ENCODE results near the gene NR2F2.

NR2F2 gene

GRCh38 chr15:96304839-96305238, 25.7 kb upstream of the NR2F2 start:
- H3K9me3 ChIP-seq (ENCODE audit: control insufficient read depth, insufficient read depth, low read length): no peaks in the 10 kb centered on the region
- H3K27me3 ChIP-seq (ENCODE audit: control insufficient read depth, low read length): no peaks in the 10 kb centered on the region
- no peaks in the 10 kb centered on the region for H3F3A ChIP-seq (ENCODE audit: control insufficient read depth, insufficient read depth)
- H4K20me1 ChIP-seq (ENCODE audit: control insufficient read depth, insufficient read depth, low read depth, low read length): no peaks in the 10 kb centered on the region
- H3K4me2 ChIP-seq (ENCODE audit: low read length): no peak overlapping the region
- H3K4me3 ChIP-seq (ENCODE audit: low read length): no peak overlapping the region
- no peak for TF ChIP-seq EZH2phosphoT487 (IDR thresholded peaks at IDR 0.05; ENCODE audit: borderline replicate concordance, low read length)
- no peaks in the 10 kb centered on the region for H3K9me2 ChIP-seq (replicated peaks; ENCODE audit: control insufficient read depth, low read length)
- H3K27ac ChIP-seq (ENCODE audit: low read depth, low read length): no peak overlapping the region
- H3K4me1 ChIP-seq (ENCODE audit: control insufficient read depth, low read length): no peaks in the 10 kb centered on the region
- H3K79me2 ChIP-seq (ENCODE audit: control insufficient read depth, low read length): no peaks in the 10 kb centered on the region
- no peaks in the 10 kb centered on the region for H3K36me3 ChIP-seq (ENCODE audit: control insufficient read depth, low read length)

- Histone ChIP-seq H3F3A (ENCODE audit: control insufficient read depth, insufficient read depth) (no peaks in the 10 kb centered on the region), H3K36me3 (ENCODE audit: control insufficient read depth, low read length) (no peaks in the 10 kb centered on the region), H3K9me2 (replicated peaks; ENCODE audit: control insufficient read depth, low read length) (no peaks in the 10 kb centered on the region), H3K27ac (ENCODE audit: low read depth, low read length) (no peak overlapping the region), H3K4me2 (ENCODE audit: low read length) (no peak overlapping the region), H3K79me2 (ENCODE audit: control insufficient read depth, low read length) (no peaks in the 10 kb centered on the region), H3K4me3 (ENCODE audit: low read length) (no peak overlapping the region), H4K20me1 (ENCODE audit: control insufficient read depth, insufficient read depth, low read depth, low read length) (no peaks in the 10 kb centered on the region), H3K9me3 (ENCODE audit: control insufficient read depth, insufficient read depth, low read length) (no peaks in the 10 kb centered on the region), H3K27me3 (ENCODE audit: control insufficient read depth, low read length) (no peaks in the 10 kb centered on the region), H3K4me1 (ENCODE audit: control insufficient read depth, low read length) (no peaks in the 10 kb centered on the region)
- TF ChIP-seq EZH2phosphoT487 (IDR thresholded peaks at IDR 0.05; ENCODE audit: borderline replicate concordance, low read length) (no peak), CTCF (IDR thresholded peaks at IDR 0.05; ENCODE audit: low read depth, low read length, poor library complexity, severe bottlenecking) (no peak)
Observed at GRCh38 chr15:96306321-96306720, 24.2 kb upstream of the NR2F2 start.

DNA sequence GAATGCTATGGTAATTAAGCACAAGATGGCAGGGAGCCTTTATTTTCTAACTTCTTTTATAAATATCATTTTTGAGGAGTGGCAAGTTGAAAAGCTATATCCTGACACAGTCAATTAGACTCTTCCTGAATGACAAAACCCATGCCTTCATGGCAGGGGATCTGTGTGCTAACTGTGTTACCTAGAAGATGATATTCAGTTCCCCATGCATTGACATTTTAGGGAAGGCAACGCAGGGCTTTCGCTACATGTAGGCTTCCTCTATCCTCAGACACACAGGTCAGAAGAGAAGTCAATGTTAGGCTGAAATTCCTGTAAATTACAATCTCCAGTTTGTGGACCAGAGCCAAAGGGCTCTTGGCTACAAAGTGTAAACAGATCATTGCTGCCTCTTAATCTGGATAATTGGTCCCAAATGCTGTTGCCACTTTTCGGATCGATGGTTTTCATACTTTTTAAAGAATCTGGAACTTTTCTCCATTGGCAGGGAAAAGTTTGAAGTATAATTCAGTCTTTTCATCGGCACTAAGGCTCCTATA, 22.6 kb upstream of the NR2F2 start:
- Histone ChIP-seq H3K4me1 (ENCODE audit: control insufficient read depth, low read length) (no peaks in the 10 kb centered on the region), H3K36me3 (ENCODE audit: control insufficient read depth, low read length) (no peaks in the 10 kb centered on the region), H3K9me3 (ENCODE audit: control insufficient read depth, insufficient read depth, low read length) (no peaks in the 10 kb centered on the region), H3K9me2 (replicated peaks; ENCODE audit: control insufficient read depth, low read length) (no peaks in the 10 kb centered on the region), H3K27ac (ENCODE audit: low read depth, low read length) (no peak overlapping the region), H3F3A (ENCODE audit: control insufficient read depth, insufficient read depth) (no peaks in the 10 kb centered on the region), H3K79me2 (ENCODE audit: control insufficient read depth, low read length) (no peaks in the 10 kb centered on the region), H3K4me2 (ENCODE audit: low read length) (no peak overlapping the region), H3K27me3 (ENCODE audit: control insufficient read depth, low read length) (no peaks in the 10 kb centered on the region), H3K4me3 (ENCODE audit: low read length) (no peak overlapping the region), H4K20me1 (ENCODE audit: control insufficient read depth, insufficient read depth, low read depth, low read length) (no peaks in the 10 kb centered on the region)
- TF ChIP-seq EZH2phosphoT487 (IDR thresholded peaks at IDR 0.05; ENCODE audit: borderline replicate concordance, low read length) (no peak), CTCF (IDR thresholded peaks at IDR 0.05; ENCODE audit: low read depth, low read length, poor library complexity, severe bottlenecking) (no peak)

DNA sequence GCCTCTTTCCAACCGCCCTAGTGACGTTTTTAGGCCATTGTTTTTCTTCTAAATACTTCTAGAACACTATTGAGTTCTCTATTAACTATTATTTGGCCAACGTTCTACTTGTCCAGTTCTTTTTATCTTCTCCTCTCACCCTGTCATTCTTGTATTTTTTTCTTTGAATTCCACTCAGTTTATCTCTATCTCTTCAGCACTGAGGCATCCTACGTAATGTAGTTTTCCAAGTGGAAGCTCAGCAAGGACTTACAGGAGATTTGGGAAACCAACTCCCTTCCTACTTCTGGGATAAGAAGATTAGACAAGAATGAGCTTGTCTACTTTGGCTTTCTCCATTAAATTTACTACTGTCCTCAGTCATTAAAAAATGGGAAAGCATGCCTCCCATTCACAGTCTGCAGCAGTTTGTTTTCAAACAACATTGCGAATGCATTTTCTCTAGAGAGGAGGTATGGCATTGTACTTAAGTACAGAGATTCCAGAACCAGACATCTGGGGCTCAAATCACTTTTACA, 21.3 kb upstream of the NR2F2 start:
- H3F3A ChIP-seq (ENCODE audit: control insufficient read depth, insufficient read depth): no peaks in the 10 kb centered on the region
- no peaks in the 10 kb centered on the region for H3K9me3 ChIP-seq (ENCODE audit: control insufficient read depth, insufficient read depth, low read length)
- H3K36me3 ChIP-seq (ENCODE audit: control insufficient read depth, low read length): no peaks in the 10 kb centered on the region
- no peaks in the 10 kb centered on the region for H4K20me1 ChIP-seq (ENCODE audit: control insufficient read depth, insufficient read depth, low read depth, low read length)
- no peaks in the 10 kb centered on the region for H3K27me3 ChIP-seq (ENCODE audit: control insufficient read depth, low read length)
- H3K9me2 ChIP-seq (replicated peaks; ENCODE audit: control insufficient read depth, low read length): no peaks in the 10 kb centered on the region
- H3K4me2 ChIP-seq (ENCODE audit: low read length): no peak overlapping the region
- no peak for TF ChIP-seq EZH2phosphoT487 (IDR thresholded peaks at IDR 0.05; ENCODE audit: borderline replicate concordance, low read length)
- no peak for TF ChIP-seq CTCF (IDR thresholded peaks at IDR 0.05; ENCODE audit: low read depth, low read length, poor library complexity, severe bottlenecking)
- no peaks in the 10 kb centered on the region for H3K79me2 ChIP-seq (ENCODE audit: control insufficient read depth, low read length)
- H3K27ac ChIP-seq (ENCODE audit: low read depth, low read length): no peak overlapping the region
- no peaks in the 10 kb centered on the region for H3K4me1 ChIP-seq (ENCODE audit: control insufficient read depth, low read length)
- no peak overlapping the region for H3K4me3 ChIP-seq (ENCODE audit: low read length)
